Forelimb muscle (tissue), 1 donor: ENCODE data around the gene TCF19. TPM values are rescaled to one million over a fixed set of nuclear protein-coding genes. Genes with fewer than 3 reads are reported as not detected.

Source experiments
- DNase-seq: peaks from one replicate; pipeline ENCODE4 v3.0.0-alpha.2; 2013; ENCODE audit warnings: low read depth
- polyA plus RNA-seq: library from polyadenylated mRNA; unstranded; fragments of 120-200 nt; gene quantifications from one replicate; pipeline ENCODE4 v1.2.1, GENCODE V29; 2013; ENCODE audit not compliant: insufficient read length

The TCF19 gene
- polyA plus RNA-seq, 1 donor, result 8.4 TPM

- DNase-seq, result no peak
These were observed 44.1 kb downstream of the TCF19 start for GRCh38 chr6:31202259-31203166.

GRCh38 chr6:31203345-31203979 lies 45.1 kb downstream of the TCF19 start:
- DNase-seq, result no peak

GRCh38 chr6:31204751-31205145 lies 46.4 kb downstream of the TCF19 start:
- no peak for DNase-seq

GRCh38 chr6:31205638-31206037 lies 47.2 kb downstream of the TCF19 start:
- DNase-seq, result no peak

GRCh38 chr6:31208506-31208905 lies 50.1 kb downstream of the TCF19 start:
- no peak for DNase-seq

- DNase-seq, result no peak
These were observed 50.7 kb downstream of the TCF19 start for GRCh38 chr6:31209137-31209536.

- DNase-seq, result no peak
These were observed 51.7 kb downstream of the TCF19 start for GRCh38 chr6:31210123-31210522.

- DNase-seq, result no peak
These were observed 52.5 kb downstream of the TCF19 start for GRCh38 chr6:31210741-31211532.

Other genes starting within 250 kb of the TCF19 start
- 30.7 TPM for gene VARS2, start 244.4 kb upstream of the TCF19 start, polyA plus RNA-seq
- gene SFTA2, start 226.4 kb upstream of the TCF19 start, polyA plus RNA-seq, result not detected
- gene MUCL3, start 217.6 kb upstream of the TCF19 start, polyA plus RNA-seq, result not detected
- gene MUC21, start 174.9 kb upstream of the TCF19 start, polyA plus RNA-seq, result not detected
- not detected for gene MUC22, start 148.1 kb upstream of the TCF19 start, polyA plus RNA-seq
- not detected for gene C6orf15, start 46.0 kb upstream of the TCF19 start, polyA plus RNA-seq
- 1.7 TPM for gene PSORS1C1, start 43.8 kb upstream of the TCF19 start, polyA plus RNA-seq
- gene CDSN, start 38.1 kb upstream of the TCF19 start, polyA plus RNA-seq, result 0.06 TPM
- gene PSORS1C2, start 19.5 kb upstream of the TCF19 start, polyA plus RNA-seq, result not detected
- gene CCHCR1, start 787 bp upstream of the TCF19 start, polyA plus RNA-seq, result 14.3 TPM
- gene POU5F1, start 12.1 kb downstream of the TCF19 start, polyA plus RNA-seq, result 0.56 TPM
- gene HLA-C, start 113.5 kb downstream of the TCF19 start, polyA plus RNA-seq, result 51.5 TPM
- 104 TPM for gene HLA-B, start 198.6 kb downstream of the TCF19 start, polyA plus RNA-seq
- 5.1 TPM for gene MICA, start 245.0 kb downstream of the TCF19 start, polyA plus RNA-seq